ENCODE measurements around the gene UGT2B7.
"Not testable (repeated sequence)": the region's sequence is repeated elsewhere in the genome, so short reads cannot be mapped to it uniquely, and the experiment has no call there.

UGT2B7 gene

DNA sequence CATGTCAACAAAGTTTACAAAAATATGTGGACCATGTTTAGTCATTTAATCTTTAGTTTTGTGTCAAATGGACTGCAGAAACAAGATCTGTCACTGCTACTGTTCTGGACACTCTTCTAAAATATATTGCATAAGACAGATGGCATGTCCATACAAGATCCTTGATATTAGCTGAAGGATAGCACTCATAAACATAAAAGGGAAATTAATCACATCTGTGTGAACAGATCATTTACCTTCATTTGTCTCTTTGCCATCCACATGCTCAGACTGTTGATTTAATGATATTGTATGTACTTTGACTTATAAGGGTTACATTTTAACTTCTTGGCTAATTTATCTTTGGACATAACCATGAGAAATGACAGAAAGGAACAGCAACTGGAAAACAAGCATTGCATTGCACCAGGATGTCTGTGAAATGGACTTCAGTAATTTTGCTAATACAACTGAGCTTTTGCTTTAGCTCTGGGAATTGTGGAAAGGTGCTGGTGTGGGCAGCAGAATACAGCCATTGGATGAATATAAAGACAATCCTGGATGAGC is at the start of gene UGT2B7:
TSS of gene UGT2B7 (plus strand) at position 364 of the 546 bp plus-strand sequence. CDS start at position 411, 47 bp downstream.
- no peak for DNase-seq

DNA sequence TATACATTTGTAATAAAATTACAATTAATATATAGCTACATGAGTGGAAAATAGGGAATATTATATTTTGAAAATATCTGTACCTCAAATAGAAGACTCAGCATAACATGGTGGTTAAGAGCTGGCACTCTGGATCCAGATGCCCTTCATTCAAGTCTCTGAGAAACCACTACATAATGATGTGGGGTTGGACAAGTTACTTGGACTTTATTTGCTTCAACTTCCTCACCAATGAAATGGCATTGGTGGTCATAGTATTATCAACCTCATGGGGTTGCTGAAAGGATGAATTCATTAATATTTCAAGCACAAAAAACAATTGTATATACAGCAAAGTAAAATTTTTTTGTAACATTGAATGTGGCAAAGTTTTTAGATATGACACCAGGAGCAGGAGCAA is 46.4 kb upstream of the UGT2B7 start:
- no peak for DNase-seq

DNA sequence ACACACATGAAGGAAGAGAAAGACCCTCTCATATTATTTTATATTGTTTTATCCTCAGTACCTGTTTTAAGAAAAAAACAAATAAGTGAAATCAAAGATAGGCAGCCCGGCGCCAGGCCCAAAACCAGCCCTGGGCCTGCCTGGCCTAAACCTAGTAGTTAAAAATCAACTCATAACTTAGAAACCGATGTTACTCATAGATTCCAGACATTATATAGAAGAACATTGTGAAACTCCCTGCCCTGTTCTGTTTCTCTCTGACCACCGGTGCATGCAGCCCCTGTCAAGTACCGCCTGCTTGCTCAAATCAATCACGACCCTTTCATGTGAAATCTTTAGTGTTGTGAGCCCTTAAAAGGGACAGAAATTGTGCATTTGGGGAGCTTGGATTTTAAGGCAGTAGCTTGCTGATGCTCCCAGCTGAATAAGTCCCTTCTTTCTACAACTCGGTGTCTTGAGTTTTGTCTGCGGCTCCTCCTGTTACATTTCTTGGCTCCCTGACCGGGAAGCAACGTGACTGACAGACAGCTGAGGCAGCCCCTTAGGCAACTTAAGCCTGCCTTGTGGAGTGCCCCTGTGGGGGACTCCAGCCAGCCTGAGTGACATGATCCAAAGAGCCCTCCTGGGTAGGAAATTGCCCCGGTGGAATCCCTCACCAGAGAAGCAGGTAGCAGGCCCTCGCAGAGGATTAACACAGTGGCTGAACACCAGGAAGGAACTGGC is 45.3 kb upstream of the UGT2B7 start:
- DNase-seq, result not testable (repeated sequence)

DNA sequence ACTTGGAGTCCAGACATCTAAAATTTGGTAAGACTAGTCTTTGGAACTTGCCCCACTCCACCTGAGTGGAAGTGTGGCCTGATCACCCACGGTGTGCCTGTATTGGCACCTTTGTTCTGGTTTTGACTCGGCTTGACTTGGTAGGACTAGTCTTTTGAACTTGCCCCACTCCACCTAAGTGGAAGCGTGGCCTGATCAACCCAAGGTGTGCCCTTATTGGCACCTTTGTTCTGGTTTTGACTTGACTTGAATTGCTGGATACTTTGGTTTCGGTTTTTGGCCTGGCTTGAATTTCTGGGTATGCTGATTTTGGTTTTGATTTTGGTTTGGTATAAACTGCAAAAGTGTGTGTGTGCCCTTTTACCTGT is 44.7 kb upstream of the UGT2B7 start:
- DNase-seq, result no peak

DNA sequence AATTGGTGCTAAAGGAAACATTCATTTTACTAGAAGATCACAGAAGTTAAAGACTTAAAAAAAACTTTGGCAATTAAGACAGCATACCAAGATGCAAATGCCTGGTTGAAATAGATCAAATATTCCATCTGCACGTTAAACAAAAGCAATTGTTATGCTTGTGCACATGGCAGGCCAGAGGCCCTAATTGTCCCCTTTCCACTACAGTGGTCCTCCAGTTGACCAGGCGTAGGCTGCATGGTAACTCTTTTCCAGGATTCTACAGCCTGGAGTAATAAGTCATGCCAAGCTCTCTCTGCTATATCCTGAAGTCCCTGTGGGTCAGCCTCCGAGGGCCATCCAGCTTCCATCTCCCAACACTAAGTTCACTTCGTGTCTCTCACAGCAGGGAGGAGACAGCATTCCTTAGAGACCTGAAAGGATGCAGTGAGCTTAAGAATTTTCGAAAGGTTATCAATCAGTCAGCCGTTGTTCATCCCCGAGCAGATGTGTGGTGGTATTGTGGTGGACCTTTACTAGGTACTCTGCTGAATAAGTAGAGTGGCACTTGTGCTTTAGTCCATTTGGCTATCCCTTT is 42.9 kb upstream of the UGT2B7 start:
- not testable (repeated sequence) for DNase-seq

DNA sequence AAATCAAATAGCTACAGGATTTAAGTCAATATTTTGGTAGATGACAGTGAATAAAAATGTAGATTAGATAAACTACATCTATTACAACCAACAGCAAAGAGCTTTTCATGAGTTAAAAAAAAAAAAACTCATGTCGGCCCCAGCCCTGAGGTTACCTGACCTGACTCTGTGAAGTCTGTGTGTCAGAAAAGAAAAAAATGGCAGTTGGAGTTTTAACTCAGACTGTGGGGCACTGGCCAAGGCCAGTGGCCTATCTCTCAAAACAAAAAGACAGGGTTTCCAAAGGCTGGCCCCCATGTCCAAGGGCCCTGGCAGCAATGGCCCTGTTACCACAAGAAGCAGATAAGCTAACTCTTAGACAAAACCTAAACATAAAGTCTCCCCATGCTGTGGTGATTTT is 42.2 kb upstream of the UGT2B7 start:
- not testable (repeated sequence) for DNase-seq

DNA sequence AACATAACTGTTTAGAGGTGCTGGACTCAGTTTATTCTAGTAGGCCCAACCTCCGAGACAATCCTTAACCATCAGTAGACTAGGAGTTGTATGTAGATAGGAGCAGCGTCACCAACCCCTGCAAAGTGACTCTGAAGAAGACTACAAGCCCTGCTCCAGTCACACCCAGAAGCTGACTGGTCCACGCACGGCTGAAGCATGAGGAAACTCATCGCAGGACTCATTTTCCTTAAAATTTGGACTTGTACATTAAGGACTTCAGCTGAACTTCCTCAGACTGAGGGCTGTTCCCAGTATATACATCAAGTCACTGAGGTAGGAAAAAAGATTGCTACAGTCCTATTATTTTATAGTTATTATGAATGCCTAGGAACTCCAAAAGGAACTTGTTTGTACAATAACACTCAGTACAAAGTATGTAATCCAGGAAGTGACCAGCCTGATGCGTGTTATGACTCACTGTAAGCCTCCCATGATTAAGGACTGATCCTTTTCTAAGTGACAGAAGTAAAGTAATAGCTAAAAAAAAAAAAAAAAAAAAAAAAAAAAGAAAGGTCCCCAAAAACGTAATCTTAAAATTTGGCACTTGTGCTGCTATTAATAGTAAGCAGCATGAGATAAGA is 41.6 kb upstream of the UGT2B7 start:
- no peak for DNase-seq

DNA sequence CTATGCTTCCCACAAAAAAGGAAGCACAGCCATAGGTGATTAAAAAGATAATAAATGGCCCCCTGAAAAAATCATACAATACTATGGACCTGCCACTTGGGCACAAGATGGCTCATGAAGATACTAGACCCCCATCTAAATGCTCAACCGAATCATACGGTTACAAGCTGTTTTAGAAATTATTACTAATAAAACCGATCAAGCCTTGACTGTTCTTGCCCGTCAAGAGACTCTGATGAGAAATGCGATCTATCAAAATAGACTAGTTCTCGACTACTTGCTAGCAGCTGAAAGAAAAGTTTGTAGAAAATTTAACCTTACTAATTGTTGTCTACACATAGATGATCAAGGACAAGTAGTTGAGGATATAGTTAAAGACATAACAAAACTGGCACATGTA is 40.1 kb upstream of the UGT2B7 start:
- DNase-seq, result no peak

DNA sequence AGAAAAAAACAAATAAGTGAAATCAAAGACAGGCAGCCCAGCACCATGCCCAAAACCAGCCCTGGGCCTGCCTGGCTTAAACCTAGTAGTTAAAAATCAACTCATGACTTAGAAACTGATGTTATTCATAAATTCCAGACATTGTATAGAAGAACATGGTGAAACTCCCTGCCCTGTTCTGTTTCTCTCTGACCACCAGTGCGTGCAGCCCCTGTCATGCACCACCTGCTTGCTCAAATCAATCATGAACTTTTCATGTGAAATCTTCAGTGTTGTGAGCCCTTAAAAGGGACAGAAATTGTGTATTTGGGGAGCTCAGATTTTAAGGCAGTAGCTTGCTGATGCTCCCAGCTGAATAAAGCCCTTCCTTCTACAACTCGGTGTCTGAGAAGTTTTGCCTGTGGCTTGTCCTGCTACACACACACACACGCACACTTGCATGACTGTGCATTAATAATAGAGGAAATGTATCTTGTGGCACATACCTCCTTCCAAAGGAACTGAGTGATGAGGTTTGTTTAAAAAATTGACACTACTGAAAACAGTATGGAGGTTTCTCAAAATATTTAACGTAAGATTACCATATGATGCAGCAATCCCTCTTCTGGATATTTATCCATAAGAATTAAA is 39.2 kb upstream of the UGT2B7 start:
- DNase-seq, result no peak

DNA sequence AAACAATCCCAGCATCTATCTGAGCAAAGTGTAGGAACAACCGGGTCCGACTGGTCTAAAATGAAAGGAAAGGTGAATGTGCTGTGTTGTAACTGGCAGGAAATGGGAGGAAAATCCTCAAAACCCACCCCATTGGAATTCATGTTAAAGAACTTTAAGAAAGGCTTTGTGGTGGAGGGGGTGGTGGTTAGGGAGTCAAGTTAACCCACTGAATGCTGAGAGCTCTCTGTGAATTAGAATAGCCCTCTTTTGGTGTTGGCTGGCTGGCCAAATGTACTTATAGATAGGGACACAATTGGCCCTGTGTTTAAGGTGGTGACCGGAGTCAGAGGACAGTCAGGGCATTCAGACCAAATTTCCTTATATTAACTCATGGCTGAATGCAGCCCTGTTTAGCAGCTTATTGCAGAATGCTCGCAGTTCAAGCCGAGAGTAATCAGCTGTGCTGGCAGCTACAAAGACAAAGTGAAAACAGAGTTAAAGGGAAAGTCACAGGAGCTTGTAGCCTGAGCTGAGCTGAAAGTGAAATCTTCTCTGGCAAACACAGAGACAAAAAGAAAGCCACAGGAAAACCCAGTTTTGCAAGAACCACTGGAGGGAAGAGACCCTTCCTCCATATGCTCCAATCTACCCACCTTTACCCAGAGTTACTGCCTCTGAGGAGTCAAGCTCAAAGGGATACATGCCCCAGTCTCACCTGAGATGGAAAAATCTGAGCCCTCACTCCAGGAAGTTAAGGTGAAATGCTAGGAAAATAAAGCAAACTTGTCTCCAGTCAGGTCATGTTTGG is 38.5 kb upstream of the UGT2B7 start:
- no peak for DNase-seq

DNA sequence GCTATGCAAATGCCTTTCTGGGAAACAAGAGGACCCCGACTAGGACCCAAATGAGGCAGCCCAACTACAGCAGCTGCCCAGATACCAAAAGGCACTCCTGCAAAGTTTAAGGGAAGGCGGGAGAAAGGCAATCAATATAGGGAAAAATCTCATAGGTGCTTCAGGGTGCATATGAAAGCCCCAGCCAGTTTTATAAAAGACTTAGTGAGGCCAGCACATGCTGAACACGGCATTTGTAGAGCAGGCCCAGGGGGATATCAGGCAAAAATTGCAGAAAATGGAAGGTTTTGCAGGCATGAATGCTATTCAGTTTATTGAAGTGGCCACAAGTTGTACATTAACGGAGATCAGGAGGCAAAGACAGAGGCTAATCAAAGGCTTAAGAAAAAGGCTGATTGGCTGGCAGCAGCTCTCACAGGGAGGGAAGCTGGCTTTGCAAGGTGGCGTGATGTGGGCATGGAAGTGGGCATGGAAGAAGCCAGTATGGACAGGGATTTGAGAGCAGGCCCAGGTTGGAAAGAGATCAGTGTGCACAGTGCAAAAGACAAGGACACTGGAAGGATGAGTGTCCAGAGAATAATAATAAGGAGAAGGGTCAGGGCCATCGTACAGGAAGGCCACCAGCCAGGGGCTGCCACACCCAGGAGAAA is 37.7 kb upstream of the UGT2B7 start:
- DNase-seq, result no peak

DNA sequence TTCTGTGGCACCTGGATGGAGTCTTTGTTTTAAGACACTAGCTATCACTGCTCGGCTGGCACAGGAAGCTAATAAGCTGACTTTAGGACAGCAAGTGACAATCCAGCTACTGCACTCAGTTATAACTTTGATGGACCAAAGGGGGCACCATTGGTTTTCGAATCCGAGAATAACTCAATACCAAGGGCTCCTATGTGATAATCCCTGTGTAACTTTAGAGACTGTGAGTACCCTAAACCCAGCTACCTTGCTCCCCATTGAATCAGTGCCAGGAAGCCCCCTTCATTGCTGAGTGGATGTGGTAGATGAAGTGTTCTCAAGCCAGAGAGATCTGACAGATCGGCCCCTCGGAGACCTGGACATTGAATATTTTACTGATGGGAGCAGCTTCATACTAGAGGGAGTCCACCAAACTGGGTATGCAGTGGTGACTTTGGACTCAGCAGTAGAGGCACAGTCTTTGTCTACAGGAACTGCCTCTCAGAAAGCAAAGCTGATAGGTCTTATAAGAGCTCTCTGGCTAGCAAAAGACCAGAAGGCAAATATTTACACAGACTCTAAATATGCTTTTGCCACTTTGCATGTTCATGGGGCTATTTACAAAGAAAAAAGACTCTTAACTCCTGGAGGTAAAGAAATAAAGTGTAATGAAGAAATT is 35.5 kb upstream of the UGT2B7 start:
- DNase-seq, result no peak

DNA sequence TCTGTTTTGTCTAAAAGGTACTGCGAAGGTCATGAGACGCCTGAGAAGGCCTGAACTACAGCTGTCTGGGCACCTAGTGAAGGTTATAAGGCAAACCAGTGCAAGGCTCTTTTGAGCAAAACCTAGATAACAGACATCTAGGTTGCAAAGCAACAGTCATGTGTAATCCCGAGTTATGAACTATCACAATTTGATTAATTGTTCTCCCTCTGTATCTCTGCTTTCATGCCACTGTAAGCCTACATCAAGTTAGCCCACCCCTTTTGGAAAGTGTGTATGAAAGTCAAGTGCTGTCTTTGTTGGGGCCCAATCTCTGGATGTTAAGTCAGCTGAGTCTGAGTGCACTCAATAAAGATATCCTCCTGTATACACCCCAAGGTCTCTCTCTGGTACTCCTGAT is 31.9 kb upstream of the UGT2B7 start:
- no peak for DNase-seq

DNA sequence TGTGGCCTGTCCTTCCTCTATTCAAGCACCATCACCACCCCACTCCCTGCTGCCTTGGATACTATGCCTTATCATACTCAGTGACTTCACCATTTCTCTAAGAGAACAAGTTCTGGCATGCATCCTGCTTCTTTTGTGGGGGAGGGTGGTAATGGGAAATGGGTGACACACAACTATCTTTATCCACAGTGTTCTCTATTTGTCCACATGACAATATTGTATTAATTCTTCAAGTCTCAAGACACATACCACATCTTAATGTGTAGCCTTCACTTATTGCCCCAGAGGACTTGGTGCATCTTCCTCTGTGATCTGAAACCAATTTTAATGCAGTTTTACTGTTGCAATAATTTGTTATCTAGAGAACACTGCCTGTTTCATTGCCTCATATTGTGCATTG is 29.3 kb upstream of the UGT2B7 start:
- no peak for DNase-seq

DNA sequence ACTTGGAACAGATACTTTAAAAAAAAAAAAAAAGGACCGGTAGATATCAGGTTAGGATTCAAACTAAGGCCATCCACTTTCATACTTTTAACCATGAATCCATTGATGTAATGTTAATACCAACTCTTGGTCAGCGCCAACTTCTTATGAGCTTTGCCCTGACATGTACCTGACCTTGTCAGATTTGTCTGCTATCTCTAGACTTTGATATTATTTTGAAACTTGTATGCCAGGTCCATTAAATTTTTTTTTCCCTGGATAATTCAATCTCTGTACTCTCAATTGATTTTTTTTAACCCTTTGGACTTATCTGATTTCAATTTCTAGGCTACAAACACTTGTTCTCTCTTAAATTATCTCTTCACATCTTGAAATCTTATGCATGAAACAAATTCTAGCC is 27.2 kb upstream of the UGT2B7 start:
- no peak for DNase-seq

DNA sequence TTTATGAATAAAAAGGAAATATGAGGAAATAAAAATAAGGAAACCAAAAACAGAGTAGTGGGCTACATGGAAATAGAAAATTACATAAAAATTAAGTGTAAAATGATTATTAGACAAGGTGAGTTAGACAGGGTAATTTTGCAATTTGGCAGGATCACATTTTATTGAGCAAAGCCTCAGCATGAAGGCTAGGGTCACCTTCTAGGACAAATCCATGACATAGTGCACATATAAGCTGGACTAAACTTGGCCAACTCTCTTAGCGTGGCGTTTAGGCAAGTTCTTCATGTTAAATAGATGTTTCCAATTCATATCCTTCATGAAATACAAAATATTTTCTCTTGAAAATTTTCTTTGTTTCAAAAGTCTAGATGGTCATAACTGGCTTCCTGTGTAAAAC is 25.7 kb upstream of the UGT2B7 start:
- DNase-seq, result no peak

DNA sequence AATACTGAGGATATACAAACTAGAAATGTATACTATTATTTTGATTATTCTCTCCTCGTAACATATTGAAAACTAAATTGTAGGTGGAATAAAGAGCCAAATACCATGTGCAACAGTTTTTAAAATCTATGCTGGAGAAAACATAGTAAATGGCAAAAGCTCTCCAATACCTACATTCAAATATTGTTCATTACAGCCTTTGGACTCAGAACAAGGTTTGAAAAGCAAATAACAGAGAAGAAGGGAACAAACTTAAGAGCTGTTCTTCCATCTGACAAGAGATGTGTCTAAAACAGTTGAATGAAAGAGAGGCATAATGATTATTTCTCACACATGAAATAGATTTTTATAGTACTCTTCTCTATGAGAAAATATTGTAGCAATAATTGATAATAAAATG is 25.0 kb upstream of the UGT2B7 start:
- DNase-seq, result no peak

DNA sequence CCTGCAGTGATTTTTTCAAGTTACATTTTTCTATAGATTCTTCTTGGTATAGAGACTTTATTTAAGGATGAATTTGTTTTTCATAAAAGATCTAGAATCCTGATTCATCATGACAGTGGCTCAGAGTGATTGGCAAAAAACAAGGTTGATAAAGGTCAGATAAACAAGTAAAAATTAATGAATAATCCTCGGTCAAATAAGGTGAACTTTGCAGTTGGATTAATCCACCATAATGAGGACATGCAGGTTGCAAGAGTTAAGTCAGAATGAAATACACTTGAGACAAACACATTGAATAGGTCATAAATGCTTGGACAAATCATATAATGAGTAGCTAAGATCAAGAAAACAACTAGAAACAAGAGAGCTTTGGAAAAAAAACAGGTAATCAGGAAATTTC is 22.9 kb upstream of the UGT2B7 start:
- DNase-seq, result no peak

DNA sequence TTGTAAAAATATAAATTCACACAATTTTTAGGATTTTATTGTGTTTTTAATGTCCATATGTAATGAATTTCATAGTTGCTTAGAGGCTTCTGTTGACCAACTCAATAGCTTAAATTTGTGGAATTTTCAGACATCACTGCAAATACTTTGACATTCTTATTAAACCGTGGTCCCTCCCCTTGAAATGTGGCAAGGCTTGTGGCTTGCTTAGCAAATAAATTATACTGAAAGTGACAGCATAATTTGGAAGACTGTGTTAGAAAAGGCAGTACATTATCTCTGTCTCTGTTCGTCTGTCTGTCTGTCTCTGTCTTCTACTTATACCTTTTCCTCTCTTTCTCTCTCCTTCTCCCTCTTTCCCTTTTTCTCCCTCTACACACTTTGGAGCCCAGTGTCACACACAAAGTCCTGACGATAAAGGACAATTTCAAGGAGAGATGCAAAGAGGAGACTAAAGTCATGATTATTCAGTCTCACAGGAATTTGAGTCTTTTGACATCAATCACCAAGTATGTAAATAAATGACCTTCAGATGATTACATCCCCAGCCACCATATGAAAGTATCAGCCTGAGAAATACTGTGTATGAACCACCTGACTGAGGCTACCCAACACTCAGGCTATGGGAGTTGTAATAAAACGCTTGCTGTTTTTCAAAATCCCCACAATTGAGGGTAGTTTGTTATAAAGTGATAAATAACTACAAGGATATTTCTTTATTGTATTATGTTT is 21.0 kb upstream of the UGT2B7 start:
- no peak for DNase-seq

DNA sequence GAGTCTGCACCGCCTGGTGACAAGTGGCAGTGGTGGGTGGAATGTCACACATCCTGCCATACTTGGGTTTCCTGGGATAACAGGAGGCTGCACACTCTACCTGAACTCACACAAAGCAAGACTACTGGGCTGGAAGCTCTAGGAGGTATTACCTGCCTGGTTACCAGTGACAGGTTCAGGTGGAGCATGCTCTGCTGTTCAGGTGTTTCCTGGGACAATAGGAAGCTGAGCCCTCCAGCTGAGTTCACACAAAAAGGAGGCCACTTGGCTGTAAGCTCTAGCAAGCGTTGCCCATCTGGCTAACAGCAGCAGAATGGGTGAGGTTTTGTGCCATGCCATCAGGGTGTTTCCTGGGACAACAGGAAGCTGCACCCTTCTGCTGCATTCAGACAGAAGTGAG is 17.4 kb upstream of the UGT2B7 start:
- no peak for DNase-seq

DNA sequence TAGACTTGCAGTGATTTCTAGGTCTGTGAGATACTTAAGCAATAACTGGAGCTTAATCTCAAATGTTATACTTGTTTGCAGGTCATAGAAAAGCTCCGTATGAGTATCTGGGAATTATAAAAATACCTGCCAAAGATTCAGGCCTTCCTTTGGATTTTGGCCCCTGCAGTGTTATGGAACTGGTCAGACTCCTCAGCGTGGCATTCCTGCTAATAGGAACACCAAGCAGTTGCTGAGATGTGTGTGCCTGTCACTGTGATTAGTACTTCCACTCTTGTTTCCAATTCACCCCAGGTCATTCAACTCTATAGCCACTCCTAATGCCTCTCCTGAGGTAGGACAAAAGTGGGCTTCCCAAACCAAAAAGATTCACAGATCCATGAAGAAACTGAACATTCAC is 7.8 kb upstream of the UGT2B7 start:
- DNase-seq, result no peak

Measured in NCI-H187 treated with DMSO at 0.1 percent for 48 hours (cell line).